H1 (cell line): ENCODE results near the gene POU4F1. TPM values are rescaled to one million over a fixed set of nuclear protein-coding genes. Genes with fewer than 3 reads are reported as not detected.
A peak's percentile ranks its signal among the peaks of the same experiment; 100 is the strongest.

Source experiments
- CTCF ChIA-PET: fragments of 300-600 bp; sonication (Branson Sonifier 250); formaldehyde crosslinking; loops from one replicate; lab custom pipeline; 2021; ENCODE audit not compliant: partially characterized antibody; lab: Charles Lee
- POLR2A ChIA-PET: fragments of 300-600 bp; sonication (Branson Sonifier 250); formaldehyde crosslinking; loops from one replicate; lab custom pipeline; 2021; ENCODE audit warnings: inconsistent platforms; ENCODE audit not compliant: partially characterized antibody; lab: Charles Lee
- DNase-seq, 2 experiments: peaks; one replicate each; pipeline versions ENCODE4 v3.0.0 to v3.0.0-alpha.2; 2010 to 2022; ENCODE audit warnings: low spot score in 2 of 2, low read depth in 1 of 2, mixed read lengths in 1 of 2
- FAIRE-seq: peaks from 2 replicates; lab custom pipeline; 2011; peaks lifted over from hg19 to GRCh38; lab: Jason Lieb, UNC
- H2AFZ ChIP-seq: 2 replicates; pipeline ENCODE4 v1.8.1; 2012; ENCODE audit warnings: low read length, inconsistent platforms
- H2AK5ac ChIP-seq: 2 replicates; pipeline ENCODE4 v1.6.1; 2013; ENCODE audit warnings: low read depth, low read length
- H2BK120ac ChIP-seq: replicated peaks from 2 replicates; pipeline ENCODE3; 2013; ENCODE audit warnings: low read depth, low read length, inconsistent platforms
- H2BK12ac ChIP-seq: 2 replicates; pipeline ENCODE4 v1.6.1; 2013; ENCODE audit warnings: low read depth, low read length
- H2BK15ac ChIP-seq: 2 replicates; pipeline ENCODE4 v1.6.1; 2013; ENCODE audit warnings: low read length
- H2BK20ac ChIP-seq: 2 replicates; pipeline ENCODE4 v1.6.1; 2013; ENCODE audit warnings: low read length
- H2BK5ac ChIP-seq: 2 replicates; pipeline ENCODE4 v1.6.1; 2013; ENCODE audit warnings: low read depth, low read length
- H3K14ac ChIP-seq: 2 replicates; pipeline ENCODE4 v1.6.1; 2013; ENCODE audit warnings: inconsistent platforms; ENCODE audit not compliant: insufficient read length
- H3K18ac ChIP-seq: 2 replicates; pipeline ENCODE4 v1.6.1; 2013; ENCODE audit warnings: low read length; ENCODE audit errors: extremely low read depth
- H3K23ac ChIP-seq: 2 replicates; pipeline ENCODE4 v1.6.1; 2013; ENCODE audit warnings: inconsistent platforms; ENCODE audit not compliant: insufficient read length
- H3K23me2 ChIP-seq: 2 replicates; pipeline ENCODE4 v1.6.1; 2013; ENCODE audit warnings: low read depth, low read length
- H3K27ac ChIP-seq: 2 replicates; pipeline ENCODE4 v1.6.1; 2011; ENCODE audit warnings: low read depth, low read length, inconsistent platforms
- H3K27me3 ChIP-seq, 4 experiments: replicated peaks in 1 of 4; 1 replicate in 1 of 4; 2 replicates in 3 of 4; pipeline versions ENCODE4 v1.6.1 to v1.8.1; 2011 to 2013; ENCODE audit warnings: low read length in 3 of 4, mild to moderate bottlenecking in 3 of 4, inconsistent platforms in 2 of 4, mixed read lengths in 2 of 4, moderate library complexity in 1 of 4; ENCODE audit not compliant: control insufficient read depth in 3 of 4, insufficient read depth in 3 of 4; ENCODE audit errors: extremely low read depth in 1 of 4
- H3K36me3 ChIP-seq, 4 experiments: 2 replicates each; pipeline versions ENCODE4 v1.6.1 to v1.8.1; 2011 to 2013; ENCODE audit warnings: mild to moderate bottlenecking in 4 of 4, low read length in 3 of 4, moderate library complexity in 2 of 4, control low read depth in 1 of 4, inconsistent platforms in 1 of 4; ENCODE audit not compliant: insufficient read depth in 4 of 4, control insufficient read depth in 2 of 4
- H3K4ac ChIP-seq: replicated peaks from 2 replicates; pipeline ENCODE3; 2013; ENCODE audit warnings: low read length, low read depth, mixed read lengths, inconsistent platforms; ENCODE audit not compliant: insufficient read length
- H3K4me1 ChIP-seq, 4 experiments: replicated peaks in 1 of 4; 1 replicate in 1 of 4; 2 replicates in 3 of 4; pipeline versions ENCODE4 v1.6.1 to v1.8.1; 2011 to 2013; ENCODE audit warnings: low read length in 3 of 4, inconsistent platforms in 2 of 4, mixed read lengths in 1 of 4; ENCODE audit not compliant: insufficient read depth in 4 of 4, control insufficient read depth in 3 of 4
- H3K4me2 ChIP-seq, 2 experiments: 2 replicates each; pipeline versions ENCODE4 v1.6.1 to v1.8.1; 2011 to 2013; ENCODE audit warnings: low read depth in 2 of 2, low read length in 2 of 2, control low read depth in 1 of 2, inconsistent platforms in 1 of 2, mild to moderate bottlenecking in 1 of 2; ENCODE audit not compliant: insufficient read depth in 1 of 2
- H3K4me3 ChIP-seq, 4 experiments: fragments of 200-600, 300-600 bp in 1 of 4; sonication (generic), shearing (Covaris generic), sonication (Bioruptor Twin) in 1 of 4; 2 replicates each; pipeline versions ENCODE4 v1.5.1 to v1.8.1; 2011 to 2016; ENCODE audit warnings: low read length in 4 of 4, low read depth in 3 of 4, control low read depth in 2 of 4, inconsistent platforms in 2 of 4, mild to moderate bottlenecking in 2 of 4, mixed read lengths in 1 of 4, moderate library complexity in 1 of 4; ENCODE audit not compliant: insufficient read depth in 2 of 4; ENCODE audit errors: extremely low read depth in 1 of 4
- H3K56ac ChIP-seq: replicated peaks from 2 replicates; pipeline ENCODE3; 2013; ENCODE audit warnings: low read depth, mild to moderate bottlenecking, mixed read lengths, low read length, inconsistent platforms; ENCODE audit not compliant: insufficient read length
- H3K79me1 ChIP-seq: 2 replicates; pipeline ENCODE4 v1.6.1; 2013; ENCODE audit warnings: low read depth, low read length, control low read depth
- H3K79me2 ChIP-seq, 2 experiments: 2 replicates each; pipeline versions ENCODE4 v1.6.1 to v1.8.1; 2012 to 2013; ENCODE audit warnings: low read length in 2 of 2, mild to moderate bottlenecking in 2 of 2, inconsistent platforms in 1 of 2; ENCODE audit not compliant: insufficient read depth in 2 of 2, control insufficient read depth in 1 of 2
- H3K9ac ChIP-seq, 4 experiments: replicated peaks in 1 of 4; 1 replicate in 1 of 4; 2 replicates in 3 of 4; pipeline versions ENCODE4 v1.6.1 to v1.8.1; 2011 to 2013; ENCODE audit warnings: low read depth in 3 of 4, low read length in 3 of 4, control low read depth in 2 of 4, mild to moderate bottlenecking in 2 of 4, moderate library complexity in 2 of 4, inconsistent platforms in 1 of 4; ENCODE audit errors: extremely low read depth in 1 of 4
- H3K9me3 ChIP-seq, 2 experiments: 2 replicates each; pipeline versions ENCODE4 v1.6.1 to v1.8.1; 2012 to 2013; ENCODE audit warnings: mild to moderate bottlenecking in 2 of 2, moderate library complexity in 2 of 2, control low read depth in 1 of 2, inconsistent platforms in 1 of 2, low read depth in 1 of 2, low read length in 1 of 2, mixed read lengths in 1 of 2; ENCODE audit not compliant: insufficient read depth in 2 of 2
- H4K20me1 ChIP-seq, 2 experiments: replicated peaks in 1 of 2; 2 replicates each; pipeline versions ENCODE3 to v1.8.1; 2011 to 2013; ENCODE audit warnings: inconsistent platforms in 2 of 2, low read length in 2 of 2, mild to moderate bottlenecking in 1 of 2; ENCODE audit not compliant: insufficient read depth in 2 of 2, control insufficient read depth in 1 of 2
- H4K5ac ChIP-seq: 2 replicates; pipeline ENCODE4 v1.6.1; 2013; ENCODE audit warnings: low read length, low read depth, mixed read lengths, inconsistent platforms; ENCODE audit not compliant: insufficient read length
- H4K8ac ChIP-seq: 2 replicates; pipeline ENCODE4 v1.8.0; 2013; ENCODE audit warnings: mild to moderate bottlenecking, moderate library complexity, low read length, inconsistent platforms; ENCODE audit not compliant: insufficient read depth; ENCODE audit errors: extremely low read depth
- H4K91ac ChIP-seq: replicated peaks from 2 replicates; pipeline ENCODE3; 2013; ENCODE audit warnings: low read length, mixed read lengths, inconsistent platforms; ENCODE audit not compliant: insufficient read length
- CBX8 ChIP-seq: fragments of 300-800, 300-1000 bp; sonication (generic); IDR thresholded peaks from 2 replicates; pipeline ENCODE4 v1.7.1; 2016; ENCODE audit warnings: low read depth, low read length, borderline replicate concordance
- CEBPB ChIP-seq: IDR thresholded peaks from 2 replicates; pipeline ENCODE4 v1.6.1; 2012; ENCODE audit warnings: low read depth, low read length
- RNF2 ChIP-seq: fragments of 200-900, 300-1000 bp; sonication (generic); IDR thresholded peaks from 2 replicates; pipeline ENCODE4 v1.7.1; 2016; ENCODE audit warnings: borderline replicate concordance, low read depth, mild to moderate bottlenecking, antibody characterized with exemption, low read length; ENCODE audit not compliant: poor library complexity, severe bottlenecking; ENCODE audit errors: missing control alignments
- WGBS, 2 experiments: shearing (Covaris generic) in 1 of 2; methylation state at CpG; one replicate each; pipeline versions ENCODE4 v1.1.6 to v1.1.7; 2013 to 2015; ENCODE audit warnings: low lambda C conversion rate in 2 of 2, mixed read lengths in 2 of 2, inconsistent platforms in 1 of 2, low coverage in 1 of 2, missing lambda C conversion rate in 1 of 2; ENCODE audit not compliant: insufficient replicate concordance in 2 of 2, insufficient coverage in 1 of 2, insufficient read length in 1 of 2; ENCODE audit errors: extremely low coverage in 1 of 2, missing lambda C conversion rate in 1 of 2; 5-methylcytosine and 5-hydroxymethylcytosine counted together
- polyA plus RNA-seq, 7 experiments: library from polyadenylated mRNA; depleted of rRNA in 3 of 7; stranded (reverse) in 5 of 7; unstranded in 2 of 7; fragments of >200 nt in 5 of 7; fragments of 200-250 nt in 2 of 7; gene quantifications; 1 replicate in 5 of 7; 2 replicates in 1 of 7; 4 replicates in 1 of 7; pipeline versions ENCODE4 v1.2.1 to v1.2.3, GENCODE V29; 2011 to 2013; ENCODE audit warnings: missing spikeins in 2 of 7, mixed read lengths in 2 of 7
- total RNA-seq: library from RNA; stranded (reverse); fragmentation: NEBNext Ultra II Directional; extraction: Animal tissue kit (Norgen Biotek cat#: 25700); gene quantifications from 2 replicates; pipeline ENCODE4 v1.2.1, GENCODE V29; 2021

POU4F1 gene
- total and polyA plus RNA-seq, 2 of the 8 experiments (the other 6 are each of a cell fraction or from before 2014, with no cell fraction given): 0.09 to 0.32 TPM

DNA sequence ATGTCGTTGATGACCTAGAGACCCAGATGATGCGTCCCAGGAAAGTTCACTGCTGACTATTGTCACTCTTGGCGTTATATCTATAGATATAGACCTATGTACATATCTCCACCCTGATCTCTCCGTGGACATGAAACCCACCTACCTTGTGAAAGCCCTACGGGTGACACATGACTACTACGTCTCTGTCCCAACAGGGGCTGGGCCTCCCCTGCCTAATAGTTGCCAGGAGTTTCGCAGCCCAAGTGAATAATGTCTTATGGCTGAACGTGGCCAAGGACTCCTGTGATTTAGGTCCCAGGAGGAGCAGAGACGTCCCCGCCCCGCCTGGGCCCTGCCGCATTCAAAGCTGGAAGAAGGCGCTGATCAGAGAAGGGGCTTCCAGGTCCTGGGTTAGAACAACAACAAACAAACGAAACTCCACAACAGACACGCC lies 4.9 kb upstream of the POU4F1 start:
- TF ChIP-seq CBX8 (peak; percentile 27; the same call in 1 of the 2 replicates), RNF2 (peak; percentile 83), CEBPB (no peak)
- H3K23me2 ChIP-seq: peaks cover 18% of the 10 kb centered on the region; the same call in 1 of the 2 replicates
- no peak overlapping the region for H2BK15ac ChIP-seq
- no peak overlapping the region for H3K27ac ChIP-seq
- H2AFZ ChIP-seq: no peak overlapping the region
- no peak for DNase-seq
- H3K9me3 ChIP-seq: no peaks in the 10 kb centered on the region
- H3K4ac ChIP-seq: no peak overlapping the region
- no peak overlapping the region for H2AK5ac ChIP-seq
- H3K4me1 ChIP-seq: peaks cover 7 to 38% (median 14%) of the 10 kb centered on the region in 4 experiments
- no peak overlapping the region for H3K56ac ChIP-seq
- no peak overlapping the region for H4K8ac ChIP-seq
- H2BK12ac ChIP-seq: 0 out of 2 replicates have a peak overlapping the region, but pooled peaks have one; percentile 17
- H3K79me1 ChIP-seq: no peaks in the 10 kb centered on the region
- H2BK120ac ChIP-seq: no peak overlapping the region
- H3K79me2 ChIP-seq: no peaks in the 10 kb centered on the region
- peak overlapping the region; percentile 2 to 63 (median 40); a peak in 7 of 8 replicates for H3K4me3 ChIP-seq
- no peak overlapping the region for H3K23ac ChIP-seq
- CTCF ChIA-PET: interaction anchor here (0.9 to 4.4 kb wide), 6 partner anchors 8 to 197 kb away, joined by 3 to 15 read pairs (median 4); no protein-coding TSS in a partner anchor
- H3K14ac ChIP-seq: no peak overlapping the region
- peak overlapping the region; percentile 55; the same call in 1 of the 2 replicates for H3K18ac ChIP-seq
- H4K5ac ChIP-seq: no peak overlapping the region
- peaks cover 68 to 82% (median 80%) of the 10 kb centered on the region in 4 experiments for H3K27me3 ChIP-seq
- POLR2A ChIA-PET: interaction anchor here (0.6 to 5.0 kb wide), 5 partner anchors 12 to 51 kb away, joined by 3 to 32 read pairs (median 3); no protein-coding TSS in a partner anchor
- 5% methylated on average over 15 of the region's 15 CpGs; no CpG with 5 or more reads in 1 of the 2 experiments for WGBS, 2 experiments
- H2BK20ac ChIP-seq: no peak overlapping the region
- no peak overlapping the region for H2BK5ac ChIP-seq
- H4K91ac ChIP-seq: no peak overlapping the region
- peak overlapping the region; percentile 81 to 92 for H3K4me2 ChIP-seq
- H3K36me3 ChIP-seq: 0 out of 8 replicates have a peak, but pooled peaks cover 0 to 3% (median 0%) of the 10 kb centered on the region in 4 experiments
- H3K9ac ChIP-seq: no peak overlapping the region
- peaks cover 13 to 27% of the 10 kb centered on the region in 2 experiments for H4K20me1 ChIP-seq
- FAIRE-seq: no peak
